Right kidney (tissue), 1 donor: ENCODE data around the gene CCDC188.

ENCODE experiments used
- DNase-seq: peaks from one replicate; pipeline ENCODE4 v3.0.0-alpha.2; 2016

The CCDC188 gene

DNA sequence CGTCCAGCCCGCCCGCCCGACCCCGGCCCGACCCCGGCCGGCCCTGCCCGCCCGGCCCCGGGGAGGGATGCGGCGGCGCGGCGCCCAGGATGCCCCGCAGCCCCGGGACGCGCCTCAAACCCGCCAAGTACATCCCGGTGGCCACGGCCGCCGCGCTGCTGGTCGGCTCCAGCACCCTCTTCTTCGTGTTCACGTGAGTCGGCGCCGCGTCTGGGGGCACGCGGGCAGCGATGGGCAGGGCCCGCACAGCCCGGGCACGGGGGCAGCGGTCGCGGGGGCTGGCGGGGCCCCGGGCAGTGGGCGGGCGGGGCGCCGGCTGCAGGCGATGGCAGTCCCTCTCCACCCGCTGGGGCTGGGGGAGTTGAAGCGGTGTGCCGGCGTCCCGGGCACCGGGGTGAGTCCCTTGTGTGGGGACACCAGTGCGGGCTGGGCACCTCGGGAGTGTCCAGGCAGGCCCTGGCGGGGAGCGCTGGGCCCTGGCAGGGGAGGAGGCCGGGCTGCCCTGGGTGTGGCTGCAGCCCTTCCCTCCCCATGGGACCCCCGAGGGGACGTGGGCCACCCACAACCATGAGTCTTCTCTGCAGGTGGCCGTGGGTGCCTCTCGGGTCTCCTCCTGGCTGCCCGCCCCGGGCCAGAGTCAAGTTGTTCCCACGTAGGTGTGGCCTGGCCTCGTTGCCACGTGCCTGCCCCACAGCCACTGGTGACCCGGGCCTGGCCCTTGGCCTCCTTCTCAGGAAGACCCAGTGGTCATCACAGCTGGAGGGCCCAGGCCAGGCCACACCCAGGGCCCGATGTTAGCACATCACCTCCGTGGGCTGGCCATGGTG, 18.8 kb downstream of the CCDC188 start:
- DNase-seq, result peak; percentile 40

DNA sequence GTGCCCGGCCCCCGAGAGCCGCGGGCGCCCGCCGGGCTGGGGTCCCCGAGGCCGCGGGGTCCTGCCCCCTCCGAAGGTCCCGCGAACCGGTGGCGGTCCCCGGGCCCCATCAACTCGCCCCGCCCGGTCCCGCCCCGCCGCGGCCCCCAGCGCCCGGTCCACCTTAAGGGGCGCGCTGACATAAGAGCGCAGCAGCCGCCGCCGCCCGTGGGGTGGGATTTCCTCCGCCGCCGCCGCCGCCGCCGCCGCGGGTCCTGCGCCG, 19.3 kb downstream of the CCDC188 start, which contains the start of gene ZDHHC8:
Gene ZDHHC8 (plus strand): TSS at position 208 of the 262 bp plus-strand sequence. CDS start 144 bp downstream, outside the sequence.
- no peak for DNase-seq

DNA sequence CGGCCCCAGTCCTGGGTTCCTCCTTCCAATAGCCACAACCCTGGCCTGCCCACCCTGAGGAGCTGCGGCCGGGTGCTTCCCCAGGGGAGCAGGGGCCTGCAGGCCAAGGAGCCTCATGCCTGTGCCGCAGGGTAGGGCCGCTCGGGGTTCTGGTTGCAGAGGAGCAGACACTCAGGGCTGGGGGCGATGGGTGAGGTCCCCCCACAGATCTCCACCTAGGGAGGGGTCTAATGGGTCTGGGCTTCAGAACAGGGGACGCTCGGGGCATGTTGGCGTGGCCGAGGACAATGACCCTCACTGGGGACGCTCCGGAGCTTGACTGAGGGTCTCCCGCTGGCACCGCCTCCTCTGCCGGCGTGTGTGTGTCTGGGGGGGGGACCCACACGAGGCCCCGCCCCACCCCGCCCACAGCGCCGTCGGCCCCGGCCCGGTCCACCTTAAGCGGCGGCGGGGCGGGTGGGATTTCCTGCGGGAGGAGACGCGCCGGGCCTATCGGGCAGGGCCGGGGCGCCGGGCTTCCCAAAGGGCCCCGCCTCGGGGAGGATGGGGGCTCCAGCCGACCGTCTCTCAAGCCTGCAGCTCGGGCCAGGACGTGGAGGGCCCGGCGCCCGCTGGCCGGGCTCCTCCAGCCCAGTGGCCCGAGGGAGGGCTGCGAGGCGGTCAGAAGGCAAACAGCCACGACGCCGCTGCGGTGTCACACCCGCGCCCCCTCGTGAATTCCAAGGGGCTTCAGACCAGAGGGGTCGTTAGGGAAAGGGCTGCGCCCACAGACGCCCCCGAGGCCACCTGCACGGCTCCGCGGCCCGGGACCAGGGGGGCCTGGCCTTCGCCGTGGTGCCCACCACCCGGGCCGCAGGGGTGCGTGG, 19.9 kb downstream of the CCDC188 start:
- peak; percentile 82 for DNase-seq

DNA sequence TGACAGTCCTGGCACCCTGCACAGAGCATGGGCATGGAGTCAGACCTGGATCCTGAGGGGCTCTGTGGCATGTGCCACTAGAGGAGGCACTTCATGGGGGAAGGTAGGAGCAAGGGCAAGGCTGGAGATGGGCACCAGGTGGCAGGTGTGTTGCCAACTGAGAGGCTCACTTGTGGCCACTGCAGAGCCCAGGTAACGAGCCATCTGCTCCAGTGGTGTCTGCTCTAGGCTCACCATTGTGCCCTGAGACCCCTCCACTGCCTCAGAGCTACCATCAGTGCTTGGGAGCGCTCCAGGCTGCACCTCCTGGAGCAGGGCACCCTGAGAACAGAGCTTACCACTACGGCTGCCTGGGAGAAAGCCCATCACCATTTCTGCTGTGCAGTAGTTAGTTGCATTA, 20.5 kb downstream of the CCDC188 start:
- DNase-seq, result no peak

DNA sequence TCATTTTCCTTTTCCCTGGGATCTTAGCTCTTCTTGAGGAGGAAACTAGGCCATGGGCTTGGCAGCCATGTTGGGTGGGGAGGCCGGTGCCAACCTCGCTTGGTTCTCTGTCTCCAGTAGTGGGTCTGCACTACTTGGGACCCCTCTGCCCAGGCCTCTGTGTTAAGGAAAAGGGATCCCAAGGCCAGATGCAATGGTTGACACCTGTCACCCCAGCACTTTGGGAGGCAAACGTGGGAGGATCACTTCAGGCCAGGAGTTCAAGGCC, 21.2 kb downstream of the CCDC188 start:
- no peak for DNase-seq

DNA sequence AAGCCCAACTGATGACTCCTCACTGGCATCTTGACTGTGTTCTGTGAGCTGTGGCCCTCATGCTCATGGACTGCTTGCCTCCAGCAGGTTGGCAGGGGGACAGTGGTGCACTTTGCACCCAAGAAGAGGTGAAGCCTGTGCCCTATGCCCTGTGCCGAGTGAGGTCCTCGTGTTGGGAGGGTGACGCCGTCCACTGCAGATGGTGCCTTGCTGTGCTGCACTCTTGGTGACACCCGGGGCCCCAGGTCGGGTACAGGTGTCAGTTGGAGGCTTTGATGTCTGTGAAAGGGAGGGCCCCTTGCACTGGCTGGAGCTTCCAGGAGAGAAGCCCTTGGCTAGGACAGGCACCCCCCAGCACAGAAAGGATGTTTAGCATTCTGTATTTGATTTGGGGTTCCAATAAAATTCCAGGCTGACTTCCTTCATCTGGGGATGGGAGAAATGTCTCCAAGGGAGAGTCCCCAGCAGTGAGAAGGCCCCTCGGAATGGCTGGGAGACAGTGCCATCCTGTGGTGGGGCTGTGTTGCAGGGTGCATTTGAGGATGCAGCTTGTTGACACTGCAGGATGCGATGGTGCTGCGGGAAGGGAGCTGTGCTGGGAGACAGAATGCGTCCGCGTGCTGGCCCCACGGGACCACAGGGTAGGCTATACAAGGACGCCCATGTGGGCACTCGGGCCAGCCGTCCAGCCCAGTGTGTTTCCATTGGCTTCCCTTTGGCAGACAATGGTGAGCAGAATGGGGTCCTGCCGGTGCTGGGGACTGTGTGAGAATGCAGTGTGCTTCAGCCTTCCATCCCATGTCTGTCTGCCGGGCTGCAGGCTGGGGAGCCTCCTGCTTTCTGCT, 21.7 kb downstream of the CCDC188 start:
- DNase-seq, result no peak

DNA sequence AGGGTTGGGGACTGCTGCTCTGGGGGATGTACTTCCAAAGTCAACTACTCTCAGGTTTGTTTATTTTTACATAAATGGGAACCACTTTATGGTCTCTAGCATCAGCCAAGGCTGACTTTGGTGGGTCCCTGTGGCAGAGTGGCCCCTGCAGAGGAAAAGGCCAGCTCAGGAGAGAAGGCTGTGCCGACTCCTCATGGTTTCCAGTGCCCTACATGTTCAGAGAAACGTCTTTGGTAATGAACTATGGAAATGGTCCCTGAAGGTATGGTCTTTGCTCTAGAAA, 22.3 kb downstream of the CCDC188 start:
- DNase-seq, result no peak

DNA sequence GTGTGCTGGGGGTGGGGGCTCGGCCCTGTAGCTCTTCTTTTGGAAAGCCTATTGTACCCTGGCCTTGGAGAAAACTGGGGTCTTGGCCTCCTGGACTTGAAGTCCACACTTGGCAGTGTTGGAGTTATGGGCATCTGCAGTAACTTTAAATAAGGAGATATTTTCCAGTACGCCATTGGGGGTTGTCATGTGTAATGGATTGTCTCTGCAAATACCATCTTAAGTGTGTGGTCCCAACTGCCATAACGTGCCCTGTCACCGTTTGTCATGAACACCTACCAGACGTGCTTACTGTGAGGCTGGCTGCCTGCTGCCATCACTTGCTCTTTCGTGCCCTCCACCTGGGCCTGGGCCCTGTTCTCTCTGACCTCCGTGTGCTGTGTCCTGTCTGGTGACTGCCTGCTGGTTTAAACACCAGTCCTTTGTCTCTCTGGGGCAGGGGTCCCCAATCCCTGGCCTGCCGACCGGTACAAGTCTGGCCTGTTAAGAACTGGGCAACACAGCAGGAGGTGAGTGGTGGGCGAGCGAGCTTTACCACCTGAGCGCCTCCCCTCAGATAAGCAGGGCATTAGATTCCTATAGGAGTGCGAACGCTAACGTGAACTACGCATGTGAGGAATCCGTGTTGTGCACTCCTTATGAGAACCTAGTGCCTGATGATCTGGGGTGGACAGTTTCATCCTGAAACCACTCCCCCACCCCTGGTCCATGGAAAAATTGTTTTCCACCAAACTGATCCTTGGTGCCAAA, 22.8 kb downstream of the CCDC188 start:
- no peak for DNase-seq

DNA sequence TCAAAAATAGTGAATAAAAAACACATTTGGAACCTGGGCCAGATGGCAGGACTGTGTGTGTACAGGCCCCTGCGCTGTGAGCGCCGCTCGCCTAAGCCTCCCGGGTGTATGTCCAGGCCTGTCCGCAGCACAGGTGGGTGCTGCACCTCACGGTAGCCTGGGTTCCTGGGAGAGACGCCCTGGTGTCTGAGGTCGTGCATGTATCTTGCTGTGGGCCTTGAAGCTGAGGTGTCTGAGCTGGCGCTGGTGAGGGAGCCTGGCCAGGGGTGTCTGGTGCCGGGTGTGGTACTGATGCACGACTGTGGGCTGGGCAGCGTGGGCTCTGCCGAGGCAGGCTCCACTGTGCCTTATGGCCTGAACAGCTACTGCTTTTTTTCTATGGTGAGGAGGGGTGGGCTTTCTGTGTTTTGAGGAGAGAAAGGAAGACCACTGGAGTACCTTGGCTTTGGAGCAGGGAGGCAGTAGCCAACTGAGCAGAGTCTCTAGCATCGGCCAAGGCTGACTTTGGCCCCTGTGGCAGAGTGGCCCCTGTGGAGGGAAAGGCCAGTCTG, 23.5 kb downstream of the CCDC188 start:
- no peak for DNase-seq

DNA sequence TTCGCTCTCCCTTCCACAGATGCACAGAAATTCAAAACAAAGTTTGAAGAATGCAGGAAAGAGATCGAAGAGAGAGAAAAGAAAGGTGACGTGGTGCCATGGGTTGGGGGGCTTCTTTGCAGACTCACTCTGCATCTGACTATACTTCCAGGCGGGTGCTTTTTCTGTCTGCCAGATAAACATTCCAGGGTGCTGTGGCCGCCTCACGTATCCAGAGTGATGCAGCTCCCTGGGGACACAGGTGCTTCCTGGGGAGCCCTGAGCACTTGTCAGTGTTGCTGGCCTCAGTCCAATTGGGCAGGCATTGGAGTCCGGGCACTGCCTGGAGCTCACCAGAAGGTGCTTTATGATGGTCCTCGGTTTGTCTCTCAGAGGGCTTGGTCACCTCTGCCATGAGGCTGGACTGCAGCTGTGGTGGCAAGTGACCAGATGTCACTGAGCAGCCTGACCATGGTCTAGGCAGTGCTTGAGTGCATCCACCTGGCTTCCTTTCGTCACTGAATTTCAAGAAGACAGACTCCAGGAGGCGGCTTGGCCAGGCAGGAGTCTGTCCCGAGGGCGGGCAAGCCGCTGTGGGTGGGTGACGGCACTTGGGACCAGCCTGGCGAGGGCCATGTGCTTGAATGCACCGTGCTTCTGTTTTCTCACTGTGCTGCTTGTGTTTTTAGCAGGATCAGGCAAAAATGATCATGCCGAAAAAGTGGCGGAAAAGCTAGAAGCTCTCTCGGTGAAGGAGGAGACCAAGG, 24.4 kb downstream of the CCDC188 start:
- DNase-seq, result no peak

DNA sequence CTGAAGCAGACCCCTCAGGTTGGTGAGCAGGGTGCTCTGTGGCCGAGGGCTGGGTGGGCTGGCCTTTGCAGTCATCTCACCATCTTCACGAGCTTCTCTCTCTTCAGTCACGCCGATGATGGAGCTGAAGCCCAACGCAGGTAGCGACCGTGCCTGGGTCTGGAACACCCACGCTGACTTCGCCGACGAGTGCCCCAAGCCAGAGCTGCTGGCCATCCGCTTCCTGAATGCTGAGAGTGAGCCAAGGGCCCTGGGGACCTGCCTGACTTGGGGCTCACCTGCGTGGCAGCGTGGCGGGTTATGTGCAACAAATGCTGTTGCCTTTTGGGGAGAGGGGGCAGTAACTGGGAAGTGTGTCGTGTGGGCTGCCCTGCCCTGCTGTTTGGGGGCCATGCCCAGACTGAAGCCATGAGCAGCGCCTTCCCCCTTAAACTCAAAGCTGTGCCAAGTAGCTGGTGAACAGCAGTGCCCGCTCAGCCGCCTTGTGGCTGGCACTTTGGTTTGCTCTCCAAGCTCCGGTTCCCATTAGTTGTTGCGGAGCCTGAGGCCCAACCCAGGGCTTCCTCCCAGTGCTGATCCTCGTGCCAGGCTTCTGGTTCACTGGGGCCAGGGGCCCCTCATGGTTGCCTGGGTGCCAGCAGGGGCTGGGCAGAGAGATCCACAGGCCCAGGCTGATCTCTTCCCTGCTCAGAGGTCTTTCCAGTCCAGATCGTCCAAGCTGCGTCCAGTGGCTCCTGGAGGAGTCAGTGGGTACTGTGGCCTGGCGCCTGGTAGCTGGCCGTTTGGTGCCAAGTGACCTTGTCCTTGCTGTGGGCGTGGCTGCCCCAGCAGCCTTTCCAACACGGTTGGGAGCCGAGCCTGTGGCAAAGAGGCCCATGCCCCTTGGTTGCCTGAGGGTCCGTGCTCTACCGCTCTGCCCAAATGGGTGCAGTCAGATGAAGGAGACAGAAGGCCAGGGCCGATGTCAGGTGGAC, 25.4 kb downstream of the CCDC188 start:
- no peak for DNase-seq

DNA sequence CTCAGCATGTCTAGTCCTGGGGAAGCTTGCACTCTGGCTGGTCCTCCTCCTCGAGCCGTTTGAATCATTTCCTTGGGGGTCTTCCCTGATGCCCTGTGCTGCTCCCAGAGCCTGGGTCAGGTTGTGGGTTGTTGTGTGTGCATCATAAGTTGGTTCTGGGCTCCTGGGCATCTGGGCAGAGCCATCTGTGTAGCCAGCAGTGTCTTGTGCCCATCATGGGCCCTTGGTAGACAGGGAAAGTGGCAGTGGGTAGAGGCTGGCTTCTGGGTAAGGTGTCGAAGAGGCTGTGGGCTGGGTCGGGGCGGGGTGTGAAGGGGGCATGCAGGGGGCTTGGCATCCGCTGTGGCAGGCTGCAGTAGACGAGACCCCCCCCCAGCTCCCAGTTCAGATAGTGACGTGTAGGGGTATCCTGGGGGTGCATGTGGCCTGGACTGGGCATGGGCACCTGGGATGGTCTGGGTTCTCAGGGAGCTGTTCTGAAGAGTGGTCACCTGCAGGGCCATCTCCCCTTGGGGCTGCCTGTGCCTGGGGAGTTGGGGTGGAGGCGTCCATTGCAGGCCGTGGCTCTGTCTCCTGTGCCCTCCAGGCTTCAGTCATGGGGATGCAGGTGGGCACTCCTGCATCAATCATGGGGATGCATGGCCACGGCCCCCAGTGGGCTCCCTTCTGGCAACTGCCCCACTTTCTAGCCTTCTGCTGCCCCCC, 26.6 kb downstream of the CCDC188 start:
- DNase-seq, result no peak

DNA sequence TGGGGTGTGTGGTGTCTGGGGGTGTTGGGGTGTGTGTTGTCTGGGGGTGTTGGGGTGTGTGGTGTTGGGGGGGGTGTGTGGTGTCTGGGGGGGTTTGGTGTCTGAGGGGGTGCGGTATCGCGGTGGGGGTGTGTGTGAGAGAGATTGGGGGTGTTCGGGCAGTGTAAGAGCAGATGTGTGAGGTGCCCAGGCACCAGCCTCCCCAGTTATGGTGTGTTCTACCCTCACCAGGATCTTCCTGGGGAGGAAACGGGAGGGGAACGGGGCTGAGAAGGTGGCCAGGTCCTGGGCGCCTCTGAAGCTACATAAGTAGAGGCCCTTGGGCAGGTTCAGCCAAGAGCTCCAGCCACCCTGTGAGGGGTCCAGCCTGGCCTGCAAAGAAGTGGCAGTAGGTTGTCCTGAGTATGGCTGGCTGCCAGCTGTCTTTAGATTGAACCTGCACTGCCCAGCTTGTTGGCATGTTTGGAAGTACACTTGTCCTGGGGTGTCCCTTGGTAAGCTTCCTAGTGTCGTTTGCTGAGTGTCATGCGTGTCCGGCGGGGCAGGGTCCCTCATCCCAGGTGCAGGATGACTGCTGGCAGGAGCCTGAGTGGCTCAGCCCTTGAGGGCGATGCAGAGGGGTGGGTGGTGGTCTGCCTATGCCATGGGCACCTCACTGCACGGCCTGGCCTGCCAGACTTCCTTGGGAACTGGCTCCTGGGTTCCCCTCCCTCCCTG, 27.3 kb downstream of the CCDC188 start:
- no peak for DNase-seq

DNA sequence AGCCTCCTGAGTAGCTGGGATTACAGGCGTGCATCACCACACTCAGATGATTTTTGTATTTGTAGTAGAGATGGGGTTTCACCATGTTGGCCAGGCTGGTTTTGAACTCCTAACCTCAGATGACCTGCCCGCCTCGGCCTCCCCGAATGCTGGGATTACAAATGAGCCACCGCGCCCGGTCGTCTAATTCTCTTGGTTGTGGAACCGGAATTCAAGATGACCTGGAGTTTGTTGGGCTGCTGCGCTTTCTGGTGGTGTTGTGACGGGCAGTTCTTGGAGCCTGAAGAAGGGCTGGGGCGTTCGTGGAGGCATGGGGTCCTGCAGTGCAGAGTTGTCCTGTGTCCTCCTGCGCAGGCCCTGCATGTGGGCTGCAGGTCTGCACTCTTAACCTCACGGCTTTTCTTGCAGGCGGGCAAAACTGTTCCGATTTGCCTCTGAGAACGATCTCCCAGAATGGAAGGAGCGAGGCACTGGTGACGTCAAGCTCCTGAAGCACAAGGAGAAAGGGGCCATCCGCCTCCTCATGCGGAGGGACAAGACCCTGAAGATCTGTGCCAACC, 28.9 kb downstream of the CCDC188 start:
- DNase-seq, result no peak

DNA sequence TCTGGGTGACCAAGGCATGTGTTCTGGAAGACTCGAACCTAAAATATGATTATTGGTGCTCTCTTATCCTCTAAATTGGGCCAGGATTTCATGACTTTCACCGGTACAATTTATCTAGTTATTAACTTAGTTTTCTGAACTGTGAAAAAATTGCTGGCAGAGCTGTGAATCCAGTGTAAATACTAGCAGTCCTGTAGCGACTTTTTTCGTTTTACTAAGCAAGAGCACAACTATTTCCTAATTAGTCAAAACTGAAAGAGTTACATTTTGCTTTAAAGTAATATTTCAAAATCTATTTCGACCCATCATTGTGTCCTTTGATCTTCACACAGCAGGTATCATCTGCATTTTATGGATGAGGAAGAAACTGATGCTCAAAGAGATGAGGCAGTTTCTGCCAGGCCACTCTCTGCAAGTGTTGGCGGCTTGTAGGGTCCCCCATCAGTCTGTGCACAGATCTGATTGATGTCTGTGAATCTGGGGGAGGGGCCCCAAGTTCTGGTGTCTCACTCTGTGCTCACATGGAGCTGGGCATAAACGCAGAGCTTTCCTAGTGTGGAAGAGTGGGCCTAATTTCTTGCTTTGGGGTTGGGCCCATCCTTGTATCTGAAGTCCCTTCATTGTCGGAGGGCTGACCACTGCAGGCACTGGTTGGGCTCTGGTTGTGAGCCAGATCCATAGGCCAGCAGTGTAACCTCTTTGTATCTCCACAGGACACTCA, 32.4 kb downstream of the CCDC188 start:
- no peak for DNase-seq

DNA sequence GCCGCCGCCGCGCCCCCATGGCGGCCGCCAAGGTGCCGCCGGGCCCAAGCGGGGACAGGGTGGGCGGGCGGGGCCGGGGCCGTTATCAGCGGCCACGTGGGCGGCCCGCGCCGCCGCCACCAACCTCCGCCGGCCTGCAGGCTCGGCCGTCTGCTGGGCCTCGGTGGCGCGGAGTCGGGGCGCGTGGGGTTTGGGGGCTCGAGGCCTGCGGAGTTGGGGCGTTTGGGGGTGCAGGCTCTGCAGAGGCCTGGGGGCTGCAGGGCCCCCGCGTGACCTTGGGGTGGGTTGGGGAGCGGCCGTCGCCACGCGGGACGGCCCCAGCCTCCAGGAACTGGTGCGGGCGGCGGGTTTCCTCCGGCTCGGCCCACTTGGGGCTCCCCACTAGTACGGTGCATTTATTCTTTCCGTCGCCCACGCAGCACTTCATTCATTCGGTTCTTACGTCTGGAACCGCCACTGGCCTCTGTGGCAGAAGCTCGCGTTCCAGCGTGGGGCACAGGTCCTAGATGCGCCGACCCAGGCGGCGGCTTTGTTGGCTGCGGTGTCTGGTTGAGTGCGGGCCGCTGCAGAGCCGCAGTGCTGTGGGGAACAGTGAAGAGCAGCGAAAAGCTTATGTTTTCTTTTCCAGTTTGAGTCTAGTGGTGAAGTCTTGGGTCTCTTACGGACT, 33.1 kb downstream of the CCDC188 start:
- peak; percentile 47 for DNase-seq

DNA sequence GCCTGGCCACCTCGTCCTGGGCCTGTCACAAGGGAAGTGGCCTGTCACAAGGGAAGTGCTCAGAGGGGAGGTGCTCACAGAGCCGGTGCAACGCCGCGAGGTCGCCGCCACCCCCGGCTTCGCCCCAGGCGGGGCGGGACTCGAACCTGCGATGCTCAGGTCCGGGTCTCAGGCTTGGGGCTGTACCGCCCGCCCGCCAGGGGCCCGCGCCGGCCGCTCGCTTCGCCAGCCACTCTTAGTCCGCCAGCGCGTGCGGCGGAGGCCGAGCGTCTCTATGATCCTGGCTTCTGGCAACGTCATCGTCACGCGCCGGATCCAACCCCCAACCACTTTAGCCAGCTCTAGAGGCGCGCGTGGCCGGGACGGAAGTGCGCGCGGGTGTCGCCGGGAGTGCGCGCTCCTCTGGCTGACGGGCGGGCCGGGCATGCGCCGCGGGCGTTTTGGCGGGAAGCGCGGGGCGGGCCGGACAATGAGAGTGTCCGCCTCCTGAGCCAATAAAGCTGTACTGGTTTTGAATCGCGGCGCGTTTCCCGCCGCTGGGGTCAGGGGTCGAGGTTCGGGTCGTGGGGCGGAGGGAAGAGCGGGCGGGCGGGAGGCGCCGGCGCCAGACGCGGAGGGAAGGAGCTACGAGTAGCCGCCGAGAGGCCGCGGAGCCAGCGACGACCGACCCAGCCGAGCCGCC, 33.8 kb downstream of the CCDC188 start, which contains the start of gene TRMT2A:
Gene TRMT2A (minus strand): TSS at position 276 of the 682 bp plus-strand sequence. CDS start 320 bp downstream, outside the sequence.
- DNase-seq, result peak; percentile 94
